Measurements from ENCODE around the gene NUP88.

NUP88 gene

GRCh38 chr17:5419356-5419958 lies at the start of gene NUP88:
TSS of gene NUP88 (minus strand) at chr17:5419662. CDS start at chr17:5419650, 12 bp downstream.
- TF ChIP-seq CTCF (IDR thresholded peaks at IDR 0.05; ENCODE audit: extremely low read depth, missing control alignments) = no peak
- peak; percentile 92 for DNase-seq (ENCODE audit: low spot score)

GRCh38 chr17:5468075-5468473 lies 48.6 kb upstream of the NUP88 start:
- peak; percentile 26 for DNase-seq (ENCODE audit: low spot score)

GRCh38 chr17:5467416-5467815 lies 48.0 kb upstream of the NUP88 start:
- no peak for TF ChIP-seq CTCF (IDR thresholded peaks at IDR 0.05; ENCODE audit: extremely low read depth, missing control alignments)

More at GRCh38 chr17:5468075-5468473, 48.6 kb upstream of the NUP88 start:
- TF ChIP-seq CTCF (IDR thresholded peaks at IDR 0.05; ENCODE audit: extremely low read depth, missing control alignments) = no peak

GRCh38 chr17:5466295-5466694 lies 46.8 kb upstream of the NUP88 start:
- TF ChIP-seq CTCF (IDR thresholded peaks at IDR 0.05; ENCODE audit: extremely low read depth, missing control alignments) = no peak
- DNase-seq (ENCODE audit: low spot score) = no peak

More at GRCh38 chr17:5467416-5467815, 48.0 kb upstream of the NUP88 start:
- DNase-seq (ENCODE audit: low spot score) = no peak

- no peak for DNase-seq (ENCODE audit: low spot score)
- no peak for TF ChIP-seq CTCF (IDR thresholded peaks at IDR 0.05; ENCODE audit: extremely low read depth, missing control alignments)
Observed at GRCh38 chr17:5464717-5465507, 45.5 kb upstream of the NUP88 start.

- no peak for TF ChIP-seq CTCF (IDR thresholded peaks at IDR 0.05; ENCODE audit: extremely low read depth, missing control alignments)
- DNase-seq (ENCODE audit: low spot score) = no peak
Observed at GRCh38 chr17:5446786-5447185, 27.3 kb upstream of the NUP88 start.

- DNase-seq (ENCODE audit: low spot score) = no peak
- no peak for TF ChIP-seq CTCF (IDR thresholded peaks at IDR 0.05; ENCODE audit: extremely low read depth, missing control alignments)
Observed at GRCh38 chr17:5444209-5444608, 24.7 kb upstream of the NUP88 start.
